H9 (cell line): Measurements from ENCODE around the gene LRFN2. TPM values are rescaled to one million over a fixed set of nuclear protein-coding genes. Genes with fewer than 3 reads are reported as not detected.

Experiments
- DNase-seq: peaks from one replicate; pipeline ENCODE4 v3.0.0-alpha.2; 2017
- H2AFZ ChIP-seq: one replicate; pipeline ENCODE4 v1.6.1; 2013; ENCODE audit warnings: mild to moderate bottlenecking, low read length, control low read depth, moderate library complexity
- H2AK5ac ChIP-seq: 2 replicates; pipeline ENCODE4 v1.6.1; 2013; ENCODE audit warnings: low read length, control low read depth, mixed read lengths; ENCODE audit not compliant: insufficient read length
- H2BK120ac ChIP-seq: one replicate; pipeline ENCODE4 v1.6.1; 2013; ENCODE audit warnings: low read depth, mild to moderate bottlenecking, low read length, control low read depth, inconsistent platforms; ENCODE audit not compliant: poor library complexity, severe bottlenecking
- H2BK12ac ChIP-seq: 2 replicates; pipeline ENCODE4 v1.6.1; 2013; ENCODE audit warnings: low read length, control low read depth, mixed read lengths, low read depth; ENCODE audit not compliant: insufficient read length
- H2BK15ac ChIP-seq: 2 replicates; pipeline ENCODE4 v1.6.1; 2013; ENCODE audit warnings: low read depth, low read length, control low read depth
- H2BK20ac ChIP-seq: one replicate; pipeline ENCODE4 v1.6.1; 2013; ENCODE audit warnings: low read depth, mild to moderate bottlenecking, low read length, control low read depth, inconsistent platforms; ENCODE audit not compliant: poor library complexity, severe bottlenecking
- H2BK5ac ChIP-seq: 2 replicates; pipeline ENCODE4 v1.6.1; 2013; ENCODE audit warnings: low read length, control low read depth, mixed read lengths; ENCODE audit not compliant: insufficient read length
- H3K14ac ChIP-seq: 2 replicates; pipeline ENCODE4 v1.6.1; 2013; ENCODE audit warnings: low read length, control low read depth; ENCODE audit not compliant: insufficient read depth
- H3K18ac ChIP-seq: 2 replicates; pipeline ENCODE4 v1.6.1; 2013; ENCODE audit warnings: low read depth, mild to moderate bottlenecking, mixed read lengths, low read length, control low read depth; ENCODE audit not compliant: insufficient read length
- H3K23ac ChIP-seq: 2 replicates; pipeline ENCODE4 v1.6.1; 2013; ENCODE audit warnings: low read length, control low read depth, mixed read lengths, low read depth; ENCODE audit not compliant: insufficient read length
- H3K23me2 ChIP-seq: 2 replicates; pipeline ENCODE4 v1.6.1; 2013; ENCODE audit warnings: low read depth, mild to moderate bottlenecking, mixed read lengths, low read length, control low read depth; ENCODE audit not compliant: insufficient read length, poor library complexity, severe bottlenecking
- H3K27ac ChIP-seq: 2 replicates; pipeline ENCODE4 v1.5.1; 2013; ENCODE audit warnings: low read length, control low read depth, mixed read lengths, low read depth; ENCODE audit not compliant: insufficient read length
- H3K27me3 ChIP-seq: 2 replicates; pipeline ENCODE4 v1.6.1; 2013; ENCODE audit warnings: low read length, control low read depth, inconsistent platforms; ENCODE audit not compliant: insufficient read depth
- H3K4ac ChIP-seq: 2 replicates; pipeline ENCODE4 v1.6.1; 2013; ENCODE audit warnings: low read depth, mild to moderate bottlenecking, control low read depth, inconsistent platforms, low read length, moderate library complexity
- H3K4me1 ChIP-seq: 2 replicates; pipeline ENCODE4 v1.6.1; 2013; ENCODE audit warnings: low read length, control low read depth, inconsistent platforms; ENCODE audit not compliant: insufficient read depth
- H3K4me2 ChIP-seq: 2 replicates; pipeline ENCODE4 v1.6.1; 2013; ENCODE audit warnings: low read length, control low read depth, mixed read lengths; ENCODE audit not compliant: insufficient read length, insufficient read depth
- H3K56ac ChIP-seq: 2 replicates; pipeline ENCODE4 v1.6.1; 2013; ENCODE audit warnings: low read depth, mild to moderate bottlenecking, mixed read lengths, low read length, control low read depth; ENCODE audit not compliant: insufficient read length
- H3K79me1 ChIP-seq: 2 replicates; pipeline ENCODE4 v1.6.1; 2013; ENCODE audit warnings: low read depth, mild to moderate bottlenecking, moderate library complexity, low read length, control low read depth, inconsistent platforms; ENCODE audit not compliant: insufficient read depth, poor library complexity, severe bottlenecking
- H3K79me2 ChIP-seq: 2 replicates; pipeline ENCODE4 v1.6.1; 2013; ENCODE audit warnings: low read length, control low read depth, inconsistent platforms; ENCODE audit not compliant: insufficient read depth
- H3K9ac ChIP-seq: 2 replicates; pipeline ENCODE4 v1.6.1; 2013; ENCODE audit warnings: low read length, control low read depth, mixed read lengths; ENCODE audit not compliant: insufficient read length; ENCODE audit errors: extremely low read depth
- H3K9me3 ChIP-seq: one replicate; pipeline ENCODE4 v1.6.1; 2013; ENCODE audit warnings: low read depth, low read length, inconsistent platforms; ENCODE audit not compliant: control insufficient read depth
- H3T11ph ChIP-seq: one replicate; pipeline ENCODE4 v1.6.1; 2013; ENCODE audit warnings: mild to moderate bottlenecking, low read length, control low read depth, inconsistent platforms
- H4K20me1 ChIP-seq: one replicate; pipeline ENCODE4 v1.6.1; 2013; ENCODE audit not compliant: control insufficient read depth, insufficient read length, insufficient read depth
- H4K5ac ChIP-seq: 2 replicates; pipeline ENCODE4 v1.6.1; 2013; ENCODE audit warnings: low read depth, mild to moderate bottlenecking, mixed read lengths, low read length, control low read depth; ENCODE audit not compliant: insufficient read length
- H4K8ac ChIP-seq: replicated peaks from 2 replicates; pipeline ENCODE4 v1.6.1; 2013; ENCODE audit warnings: low read length, control low read depth, mixed read lengths, low read depth; ENCODE audit not compliant: insufficient read length
- H4K91ac ChIP-seq: 2 replicates; pipeline ENCODE4 v1.6.1; 2013; ENCODE audit warnings: low read depth, mild to moderate bottlenecking, moderate library complexity, mixed read lengths, low read length, control low read depth; ENCODE audit not compliant: insufficient read length
- H3K27ac Mint-ChIP-seq, 3 experiments: 2 replicates in 2 of 3; 3 replicates in 1 of 3; pipeline ENCODE4 v1.8.0; 2020 to 2021; ENCODE audit warnings: mixed read lengths in 3 of 3, mild to moderate bottlenecking in 1 of 3, moderate library complexity in 1 of 3
- H3K27me3 Mint-ChIP-seq: 2 replicates; pipeline ENCODE4 v1.8.0; 2021; ENCODE audit warnings: low read depth, mild to moderate bottlenecking, moderate library complexity, mixed read lengths
- H3K36me3 Mint-ChIP-seq, 3 experiments: 2 replicates in 2 of 3; 3 replicates in 1 of 3; pipeline ENCODE4 v1.8.0; 2020 to 2021; ENCODE audit warnings: low read depth in 3 of 3, mixed read lengths in 3 of 3; ENCODE audit not compliant: insufficient read depth in 1 of 3
- H3K4me1 Mint-ChIP-seq, 2 experiments: 2 replicates each; pipeline ENCODE4 v1.8.0; 2020; ENCODE audit warnings: mixed read lengths in 2 of 2
- H3K4me3 Mint-ChIP-seq, 2 experiments: 2 replicates in 1 of 2; 3 replicates in 1 of 2; pipeline ENCODE4 v1.8.0; 2020 to 2021; ENCODE audit warnings: mild to moderate bottlenecking in 2 of 2, mixed read lengths in 2 of 2, moderate library complexity in 1 of 2
- H3K9me3 Mint-ChIP-seq, 2 experiments: 2 replicates in 1 of 2; 3 replicates in 1 of 2; pipeline ENCODE4 v1.8.0; 2020; ENCODE audit warnings: mild to moderate bottlenecking in 2 of 2, mixed read lengths in 2 of 2, moderate library complexity in 1 of 2
- WGBS: extraction: QIAGEN DNeasy Blood & Tissue Kit; methylation state at CpG from one replicate; pipeline ENCODE4 v1.1.7; 2013; ENCODE audit warnings: missing lambda C conversion rate, low lambda C conversion rate, mixed read lengths; ENCODE audit not compliant: insufficient read length; ENCODE audit errors: extremely low coverage; 5-methylcytosine and 5-hydroxymethylcytosine counted together
- total RNA-seq: library from RNA; stranded (reverse); gene quantifications from 2 replicates; pipeline ENCODE4 v1.2.1, GENCODE V29; 2021
- TF ChIP-seq, protein P1 (sequence below): fragments of 200-600 bp; sonication (generic); conservative IDR thresholded peaks from 3 replicates; pipeline ENCODE4 v1.8.0; 2021; ENCODE audit warnings: antibody characterized with exemption, mild to moderate bottlenecking

LRFN2 gene
- total RNA-seq, 1 experiment from 2014 or later, result 0.11 TPM

DNA sequence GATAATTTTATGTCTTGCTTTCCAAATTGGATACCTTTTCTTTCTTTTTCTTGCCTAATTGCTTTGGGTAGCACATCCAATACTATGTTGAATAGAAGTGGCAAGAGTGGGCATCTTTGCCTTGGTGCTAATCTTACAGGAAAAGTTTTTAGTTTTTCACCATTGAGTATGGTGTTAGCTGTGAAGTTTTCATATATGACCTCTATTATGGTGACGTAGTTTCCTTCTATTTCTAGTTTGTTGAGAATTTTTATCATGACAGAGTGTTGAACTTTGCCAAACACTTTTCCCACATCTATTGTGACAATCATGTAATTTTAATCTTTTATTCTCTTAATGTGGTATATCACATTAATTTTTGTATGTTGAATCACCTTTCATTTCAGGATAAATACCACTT lies 216.1 kb downstream of the LRFN2 start:
- Histone ChIP-seq H4K5ac (no peak overlapping the region), H3K23me2 (no peaks in the 10 kb centered on the region), H3K79me2 (no peaks in the 10 kb centered on the region), H3K4me1 (no peaks in the 10 kb centered on the region), H3K4ac (no peak overlapping the region), H3K14ac (no peak overlapping the region), H2BK20ac (no peak overlapping the region), H4K91ac (no peak overlapping the region), H2BK120ac (no peak overlapping the region), H3K27me3 (no peaks in the 10 kb centered on the region), H3K27ac (no peak overlapping the region), H3K9ac (no peak overlapping the region), H2BK15ac (no peak overlapping the region), H2BK5ac (no peak overlapping the region), H2BK12ac (no peak overlapping the region), H4K20me1 (no peaks in the 10 kb centered on the region), H3K56ac (no peak overlapping the region), H3K4me2 (no peak overlapping the region), H4K8ac (no peak overlapping the region), H3K18ac (no peak overlapping the region), H3T11ph (no peak overlapping the region), H3K23ac (no peak overlapping the region), H2AFZ (no peak overlapping the region), H3K79me1 (no peaks in the 10 kb centered on the region), H2AK5ac (no peak overlapping the region), H3K9me3 (no peaks in the 10 kb centered on the region)
- WGBS, result no CpG with 5 or more reads among the region's 1 CpG
- H3K4me3 Mint-ChIP-seq, result no peak overlapping the region
- H3K27ac Mint-ChIP-seq, result no peak overlapping the region
- H3K9me3 Mint-ChIP-seq, result peaks cover 3 to 5% of the 10 kb centered on the region in 2 experiments; a peak in 3 of 5 replicates
- H3K4me1 Mint-ChIP-seq, result no peaks in the 10 kb centered on the region
- H3K27me3 Mint-ChIP-seq, result no peaks in the 10 kb centered on the region
- H3K36me3 Mint-ChIP-seq, result peaks cover 0 to 8% (median 0%) of the 10 kb centered on the region in 3 experiments; a peak in 3 of 7 replicates
- no peak for DNase-seq
- TF ChIP-seq, protein P1, sequence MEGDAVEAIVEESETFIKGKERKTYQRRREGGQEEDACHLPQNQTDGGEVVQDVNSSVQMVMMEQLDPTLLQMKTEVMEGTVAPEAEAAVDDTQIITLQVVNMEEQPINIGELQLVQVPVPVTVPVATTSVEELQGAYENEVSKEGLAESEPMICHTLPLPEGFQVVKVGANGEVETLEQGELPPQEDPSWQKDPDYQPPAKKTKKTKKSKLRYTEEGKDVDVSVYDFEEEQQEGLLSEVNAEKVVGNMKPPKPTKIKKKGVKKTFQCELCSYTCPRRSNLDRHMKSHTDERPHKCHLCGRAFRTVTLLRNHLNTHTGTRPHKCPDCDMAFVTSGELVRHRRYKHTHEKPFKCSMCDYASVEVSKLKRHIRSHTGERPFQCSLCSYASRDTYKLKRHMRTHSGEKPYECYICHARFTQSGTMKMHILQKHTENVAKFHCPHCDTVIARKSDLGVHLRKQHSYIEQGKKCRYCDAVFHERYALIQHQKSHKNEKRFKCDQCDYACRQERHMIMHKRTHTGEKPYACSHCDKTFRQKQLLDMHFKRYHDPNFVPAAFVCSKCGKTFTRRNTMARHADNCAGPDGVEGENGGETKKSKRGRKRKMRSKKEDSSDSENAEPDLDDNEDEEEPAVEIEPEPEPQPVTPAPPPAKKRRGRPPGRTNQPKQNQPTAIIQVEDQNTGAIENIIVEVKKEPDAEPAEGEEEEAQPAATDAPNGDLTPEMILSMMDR, result no peak
